NB4 (cell line): ENCODE results near the gene LAMTOR5.

Experiments
- MYC ChIP-seq: IDR thresholded peaks from 2 replicates; pipeline ENCODE4 v1.6.1; 2011; ENCODE audit warnings: low read depth, low read length
- POLR2A ChIP-seq: IDR thresholded peaks from 2 replicates; pipeline ENCODE4 v1.6.1; 2011; ENCODE audit warnings: mild to moderate bottlenecking; ENCODE audit not compliant: insufficient read length; ENCODE audit errors: extremely low read depth
- TF ChIP-seq, protein P1 (sequence below): IDR thresholded peaks from one replicate; pipeline ENCODE4 v1.5.1; 2012; ENCODE audit warnings: low read depth, low read length

DNA sequence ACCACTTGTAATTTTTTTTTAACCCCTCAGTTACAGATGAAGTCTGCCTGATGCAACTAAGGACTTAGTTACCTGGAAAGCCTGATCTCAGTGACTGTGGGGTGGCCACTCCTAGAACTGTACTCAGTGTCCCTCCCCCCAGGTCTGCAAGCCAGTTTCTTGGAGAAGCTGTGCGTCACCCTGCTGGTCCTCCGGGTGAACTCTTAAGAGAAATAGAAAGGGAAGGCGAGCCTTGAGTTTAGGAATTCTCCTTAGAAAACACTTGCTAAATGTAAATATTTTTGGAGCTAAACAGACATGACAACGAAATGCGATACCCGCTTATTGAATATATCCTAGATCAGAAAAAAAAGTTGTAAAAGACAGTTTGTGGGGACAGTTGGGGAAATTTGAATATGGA, 17.4 kb downstream of the LAMTOR5 start:
- TF ChIP-seq, protein P1, sequence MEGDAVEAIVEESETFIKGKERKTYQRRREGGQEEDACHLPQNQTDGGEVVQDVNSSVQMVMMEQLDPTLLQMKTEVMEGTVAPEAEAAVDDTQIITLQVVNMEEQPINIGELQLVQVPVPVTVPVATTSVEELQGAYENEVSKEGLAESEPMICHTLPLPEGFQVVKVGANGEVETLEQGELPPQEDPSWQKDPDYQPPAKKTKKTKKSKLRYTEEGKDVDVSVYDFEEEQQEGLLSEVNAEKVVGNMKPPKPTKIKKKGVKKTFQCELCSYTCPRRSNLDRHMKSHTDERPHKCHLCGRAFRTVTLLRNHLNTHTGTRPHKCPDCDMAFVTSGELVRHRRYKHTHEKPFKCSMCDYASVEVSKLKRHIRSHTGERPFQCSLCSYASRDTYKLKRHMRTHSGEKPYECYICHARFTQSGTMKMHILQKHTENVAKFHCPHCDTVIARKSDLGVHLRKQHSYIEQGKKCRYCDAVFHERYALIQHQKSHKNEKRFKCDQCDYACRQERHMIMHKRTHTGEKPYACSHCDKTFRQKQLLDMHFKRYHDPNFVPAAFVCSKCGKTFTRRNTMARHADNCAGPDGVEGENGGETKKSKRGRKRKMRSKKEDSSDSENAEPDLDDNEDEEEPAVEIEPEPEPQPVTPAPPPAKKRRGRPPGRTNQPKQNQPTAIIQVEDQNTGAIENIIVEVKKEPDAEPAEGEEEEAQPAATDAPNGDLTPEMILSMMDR: no peak
- TF ChIP-seq POLR2A (no peak), MYC (no peak)
